Right atrium auricular region (tissue), 2 donors: ENCODE measurements around the gene LEPROT. TPM values are rescaled to one million over a fixed set of nuclear protein-coding genes. Genes with fewer than 3 reads are reported as not detected.
"Not testable (repeated sequence)": the region's sequence is repeated elsewhere in the genome, so short reads cannot be mapped to it uniquely, and the experiment has no call there.

Source experiments
- DNase-seq: peaks from one replicate; pipeline ENCODE4 v3.0.0-alpha.2; 2019; ENCODE audit warnings: low spot score
- H3K27ac ChIP-seq, 2 donors: fragments of 200-600 bp; sonication (generic); 1 replicate in 1 of 2; 2 replicates in 1 of 2; pipeline ENCODE4 v1.5.1; 2016 to 2019
- H3K27me3 ChIP-seq, 2 donors: fragments of 200-600 bp; sonication (generic); one replicate each; pipeline versions ENCODE4 v1.5.1 to v1.6.0; 2017 to 2019
- H3K36me3 ChIP-seq: fragments of 200-600 bp; sonication (generic); one replicate; pipeline ENCODE4 v1.5.1; 2016
- H3K4me1 ChIP-seq, 2 donors: fragments of 200-600 bp; sonication (generic); one replicate each; pipeline versions ENCODE4 v1.5.1 to v1.6.0; 2017 to 2019
- H3K4me3 ChIP-seq, 2 donors: fragments of 200-600 bp; sonication (generic); 1 replicate in 1 of 2; 2 replicates in 1 of 2; pipeline ENCODE4 v1.5.1; 2017 to 2019; ENCODE audit warnings: mild to moderate bottlenecking in 1 of 2, moderate library complexity in 1 of 2
- H3K9me3 ChIP-seq, 2 donors: fragments of 200-600 bp; sonication (generic); one replicate each; pipeline ENCODE4 v1.5.1; 2019
- CTCF ChIP-seq, 2 donors: fragments of 200-600 bp; sonication (generic); IDR thresholded peaks; one replicate each; pipeline ENCODE4 v1.5.1; 2019; ENCODE audit warnings: antibody characterized with exemption in 2 of 2
- total RNA-seq, 2 donors: library from RNA; depleted of rRNA; stranded (reverse); fragments of >200 nt; gene quantifications; one replicate each; pipeline ENCODE4 v1.1.0, GENCODE V29; 2016

LEPROT gene
- total RNA-seq, 2 donors from 2014 or later = 42.7 to 44.6 TPM

- no peak for TF ChIP-seq CTCF (IDR thresholded peaks at IDR 0.05)
- no peak overlapping the region for H3K4me3 ChIP-seq
- DNase-seq = no peak
Measured at GRCh38 chr1:65458730-65459396, 38.4 kb downstream of the LEPROT start.

GRCh38 chr1:65459397-65459768 is 38.9 kb downstream of the LEPROT start:
- Histone ChIP-seq H3K36me3 (no peaks in the 10 kb centered on the region), H3K27me3 (no peaks in the 10 kb centered on the region), H3K27ac (no peak overlapping the region), H3K4me3 (no peak overlapping the region), H3K4me1 (peaks cover 0 to 5% of the 10 kb centered on the region in 2 donors), H3K9me3 (no peaks in the 10 kb centered on the region)
- TF ChIP-seq CTCF (IDR thresholded peaks at IDR 0.05) = peak; percentile 18 to 51
- no peak for DNase-seq

More at GRCh38 chr1:65458730-65459396, 38.4 kb downstream of the LEPROT start:
- H3K4me1 ChIP-seq = peaks cover 0 to 5% of the 10 kb centered on the region in 2 donors
- no peak overlapping the region for H3K27ac ChIP-seq
- no peaks in the 10 kb centered on the region for H3K9me3 ChIP-seq
- H3K36me3 ChIP-seq = no peaks in the 10 kb centered on the region
- no peaks in the 10 kb centered on the region for H3K27me3 ChIP-seq

GRCh38 chr1:65465837-65466236 is 45.4 kb downstream of the LEPROT start:
- peaks cover 0 to 12% of the 10 kb centered on the region in 2 donors for H3K4me1 ChIP-seq
- not testable (repeated sequence) for H3K4me3 ChIP-seq, DNase-seq

GRCh38 chr1:65467536-65467935 is 47.1 kb downstream of the LEPROT start:
- no peak overlapping the region for H3K4me3 ChIP-seq
- TF ChIP-seq CTCF (IDR thresholded peaks at IDR 0.05) = no peak
- no peak overlapping the region for H3K27ac ChIP-seq
- no peak for DNase-seq
- H3K4me1 ChIP-seq = peaks cover 0 to 18% of the 10 kb centered on the region in 2 donors
- H3K27me3 ChIP-seq = no peaks in the 10 kb centered on the region
- no peaks in the 10 kb centered on the region for H3K36me3 ChIP-seq
- no peaks in the 10 kb centered on the region for H3K9me3 ChIP-seq

More at GRCh38 chr1:65465837-65466236, 45.4 kb downstream of the LEPROT start:
- not testable (repeated sequence) for H3K9me3 ChIP-seq, H3K36me3 ChIP-seq, H3K27me3 ChIP-seq, H3K27ac ChIP-seq

- no peak for TF ChIP-seq CTCF (IDR thresholded peaks at IDR 0.05)
- H3K4me3 ChIP-seq = no peak overlapping the region
- H3K27ac ChIP-seq = no peak overlapping the region
- peaks cover 0 to 18% of the 10 kb centered on the region in 2 donors for H3K4me1 ChIP-seq
- DNase-seq = no peak
- no peaks in the 10 kb centered on the region for H3K9me3 ChIP-seq
- H3K36me3 ChIP-seq = no peaks in the 10 kb centered on the region
- H3K27me3 ChIP-seq = no peaks in the 10 kb centered on the region
Measured at GRCh38 chr1:65469126-65469888, 48.8 kb downstream of the LEPROT start.

- TF ChIP-seq CTCF (IDR thresholded peaks at IDR 0.05) = no peak
- Histone ChIP-seq H3K27me3 (no peaks in the 10 kb centered on the region), H3K4me3 (no peak overlapping the region), H3K9me3 (no peaks in the 10 kb centered on the region), H3K36me3 (no peaks in the 10 kb centered on the region), H3K27ac (no peak overlapping the region), H3K4me1 (peaks cover 0 to 18% of the 10 kb centered on the region in 2 donors)
- DNase-seq = no peak
Measured at GRCh38 chr1:65469889-65470340, 49.4 kb downstream of the LEPROT start.
